GM21619 (cell line): ENCODE measurements around the gene USP36.

Experiments used
- ATAC-seq: cut with Tn5 transposase; IDR thresholded peaks from one replicate; pipeline ENCODE4 v1.9.1; 2021; ENCODE audit not compliant: unreplicated experiment

The USP36 gene

GRCh38 chr17:78746263-78746948, 94.2 kb downstream of the USP36 start:
- ATAC-seq = no peak
